Pancreas (tissue), 10 donors: Measurements from ENCODE around the gene SLC12A4. TPM values are rescaled to one million over a fixed set of nuclear protein-coding genes. Genes with fewer than 3 reads are reported as not detected.
"Not testable (repeated sequence)": the region's sequence is repeated elsewhere in the genome, so short reads cannot be mapped to it uniquely, and the experiment has no call there.

Experiments used
- ATAC-seq, 4 donors: fragments of 200-7000 bp; cut with Tn5 transposase; one replicate each; pipeline versions ENCODE4 v1.8.0 to v1.9.1; 2020; ENCODE audit warnings: mild to moderate bottlenecking in 4 of 4, moderate library complexity in 4 of 4
- DNase-seq, 6 donors: peaks; one replicate each; pipeline ENCODE4 v3.0.0-alpha.2; 2020
- FAIRE-seq: peaks from 2 replicates; lab custom pipeline; 2012; peaks lifted over from hg19 to GRCh38; lab: Jason Lieb, UNC
- H3K27ac ChIP-seq, 4 donors: fragments of 200-600 bp; sonication (generic); 1 replicate in 3 of 4; 2 replicates in 1 of 4; pipeline versions ENCODE4 v1.5.0 to v1.8.0; 2020
- H3K27me3 ChIP-seq, 4 donors: fragments of 200-600 bp; one replicate each; pipeline ENCODE4 v1.8.0; 2021
- H3K36me3 ChIP-seq, 3 donors: fragments of 200-600 bp; sonication (generic) in 1 of 3; one replicate each; pipeline versions ENCODE4 v1.5.0 to v1.8.0; 2020 to 2021
- H3K4me1 ChIP-seq, 3 donors: fragments of 200-600 bp; one replicate each; pipeline ENCODE4 v1.8.0; 2021
- H3K4me3 ChIP-seq, 4 donors: fragments of 200-600 bp; sonication (generic) in 2 of 4; one replicate each; pipeline versions ENCODE4 v1.5.0 to v1.8.0; 2020 to 2021
- H3K9me3 ChIP-seq, 4 donors: fragments of 200-600 bp; one replicate each; pipeline ENCODE4 v1.8.0; 2021
- CTCF ChIP-seq, 4 donors: fragments of 200-600 bp; sonication (generic) in 3 of 4; IDR thresholded peaks; one replicate each; pipeline versions ENCODE4 v1.5.0 to v1.8.0; 2021; ENCODE audit warnings: antibody characterized with exemption in 4 of 4
- WGBS, 2 donors: extraction: QIAGEN DNeasy Blood & Tissue Kit; methylation state at CpG; one replicate each; pipeline ENCODE4 v1.1.7; 2013; 5-methylcytosine and 5-hydroxymethylcytosine counted together
- intact Hi-C, 3 donors: fragments of 100-400 bp; cut with DNase I; formaldehyde crosslinking; loops; one replicate each; pipeline versions ENCODE4 v1.11.1 to v1.14.2; 2022
- polyA plus RNA-seq, 2 donors: library from polyadenylated mRNA; stranded (reverse); fragments of 200-250 nt; gene quantifications; one replicate each; pipeline ENCODE4 v1.2.3, GENCODE V29; 2013
- total RNA-seq, 6 donors: library from RNA; stranded (reverse); fragmentation: NEBNext Ultra II Directional in 4 of 6; extraction: Animal tissue kit (Norgen Biotek cat#: 25700) in 4 of 6; gene quantifications; one replicate each; pipeline versions ENCODE4 v1.2.1 to v1.2.4, GENCODE V29; 2021 to 2023
- donor health status: healthy with polysubstance abuse.
- donor health status: DM: no; HTN: no; CAD: no; lungs with moderate emphysema.
- donor health status: DM: no; HTN: no; CAD: no.
- donor health status: control.
- donor health status: control.
- donor health status: Bipolar disorder and iron deficiency.
- donor health status: DM: yes; HTN: yes; CAD: no.
- donor health status: DM: no; HTN: no; CAD: no.
- donor health status: DM: no; HTN: no; CAD: no.
- donor health status: DM: yes; HTN: yes; CAD: no.

SLC12A4 gene
- total and polyA plus RNA-seq, 8 donors: 15.8 to 46.4 (median 27.9) TPM

- ATAC-seq (peak in 2 of 4 donors; percentile 24 to 32), FAIRE-seq (no peak), DNase-seq (peak in 1 of 6 donors; percentile 41)
- Histone ChIP-seq H3K9me3 (no peaks in the 10 kb centered on the region), H3K36me3 (no peaks in the 10 kb centered on the region), H3K4me1 (no peaks in the 10 kb centered on the region), H3K27ac (no peak overlapping the region), H3K27me3 (no peaks in the 10 kb centered on the region), H3K4me3 (no peak overlapping the region)
- WGBS, 2 donors: 62 to 70% methylated on average over 6 of the region's 6 CpGs
- intact Hi-C loops: no loop called here
- TF ChIP-seq CTCF (IDR thresholded peaks at IDR 0.05): no peak
Observed at GRCh38 chr16:67917140-67917851, 51.1 kb downstream of the SLC12A4 start.

GRCh38 chr16:67915831-67916723, 52.4 kb downstream of the SLC12A4 start:
- H3K27me3 ChIP-seq: no peaks in the 10 kb centered on the region
- no peak overlapping the region for H3K27ac ChIP-seq
- ATAC-seq (peak; percentile 58 to 92 (median 62)), FAIRE-seq (no peak), DNase-seq (peak in 4 of 6 donors; percentile 55 to 87 (median 70))
- no peaks in the 10 kb centered on the region for H3K4me1 ChIP-seq
- H3K36me3 ChIP-seq: no peaks in the 10 kb centered on the region
- WGBS, 2 donors: 74% methylated on average over 7 of the region's 7 CpGs
- H3K4me3 ChIP-seq: no peak overlapping the region
- H3K9me3 ChIP-seq: no peaks in the 10 kb centered on the region
- TF ChIP-seq CTCF (IDR thresholded peaks at IDR 0.05): no peak
- intact Hi-C loops: no loop called here

GRCh38 chr16:67915496-67915769, 53.0 kb downstream of the SLC12A4 start:
- not testable (repeated sequence) for H3K4me3 ChIP-seq, H3K27ac ChIP-seq, H3K36me3 ChIP-seq

GRCh38 chr16:67914758-67915495, 53.5 kb downstream of the SLC12A4 start:
- intact Hi-C loops: no loop called here
- no peak for TF ChIP-seq CTCF (IDR thresholded peaks at IDR 0.05)
- ATAC-seq (no peak), FAIRE-seq (no peak), DNase-seq (no peak)
- H3K27ac ChIP-seq: no peak overlapping the region
- H3K27me3 ChIP-seq: no peaks in the 10 kb centered on the region
- no peaks in the 10 kb centered on the region for H3K4me1 ChIP-seq
- H3K36me3 ChIP-seq: peaks cover 0 to 10% (median 0%) of the 10 kb centered on the region in 3 donors
- H3K4me3 ChIP-seq: no peak overlapping the region
- no peaks in the 10 kb centered on the region for H3K9me3 ChIP-seq
- 68 to 70% methylated on average over 7 of the region's 7 CpGs for WGBS, 2 donors

More at GRCh38 chr16:67915496-67915769, 53.0 kb downstream of the SLC12A4 start:
- H3K27me3 ChIP-seq, ATAC-seq, H3K4me1 ChIP-seq, H3K9me3 ChIP-seq, DNase-seq, FAIRE-seq, intact Hi-C loops: not testable (repeated sequence)
- WGBS, 2 donors: 70 to 75% methylated on average over 2 of the region's 2 CpGs

- WGBS, 2 donors: 75 to 78% methylated on average over 2 of the region's 2 CpGs
- peaks cover 0 to 25% (median 10%) of the 10 kb centered on the region in 3 donors for H3K36me3 ChIP-seq
- intact Hi-C loops: no loop called here
- no peaks in the 10 kb centered on the region for H3K27me3 ChIP-seq
- no peaks in the 10 kb centered on the region for H3K4me1 ChIP-seq
- no peak overlapping the region for H3K27ac ChIP-seq
- no peak for FAIRE-seq
- H3K9me3 ChIP-seq: no peaks in the 10 kb centered on the region
- H3K4me3 ChIP-seq: no peak overlapping the region
- ATAC-seq: peak in 2 of 4 donors; percentile 19 to 58
- no peak for DNase-seq
- TF ChIP-seq CTCF (IDR thresholded peaks at IDR 0.05): no peak
Observed at GRCh38 chr16:67910158-67910557, 58.3 kb downstream of the SLC12A4 start.
